Vagina (tissue), 2 donors: ENCODE results near the gene STARD7.

Source experiments
- CTCF ChIP-seq, 3 experiments: fragments of 450-650 bp in 2 of 3; fragments of 200-600 bp in 1 of 3; sonication (generic) in 1 of 3; IDR thresholded peaks; one replicate each; pipeline ENCODE4 v1.5.1; 2017 to 2019; ENCODE audit warnings: antibody characterized with exemption in 3 of 3, mild to moderate bottlenecking in 2 of 3, moderate library complexity in 2 of 3
- POLR2A ChIP-seq, 2 donors: fragments of 450-650 bp; IDR thresholded peaks; one replicate each; pipeline ENCODE4 v1.6.1; 2017; ENCODE audit warnings: antibody characterized with exemption in 2 of 2, mild to moderate bottlenecking in 2 of 2, moderate library complexity in 2 of 2
- POLR2AphosphoS5 ChIP-seq, 2 donors: sonication (generic); formaldehyde crosslinking; IDR thresholded peaks; one replicate each; pipeline ENCODE4 v1.9.0; 2017; ENCODE audit warnings: antibody characterized with exemption in 2 of 2, mild to moderate bottlenecking in 2 of 2, low read depth in 1 of 2; ENCODE audit not compliant: insufficient read depth in 1 of 2

- TF ChIP-seq CTCF (IDR thresholded peaks at IDR 0.05) (no peak), POLR2AphosphoS5 (IDR thresholded peaks at IDR 0.05; ENCODE audit: insufficient read depth in 1 of 2, low read depth in 1 of 2) (no peak), POLR2A (IDR thresholded peaks at IDR 0.05) (no peak)
Observed at GRCh38 chr2:96233436-96233835, 24.8 kb upstream of the STARD7 start.
